Kidney tubule cell (primary cell): ENCODE results near the gene SKIL.
A peak's percentile ranks its signal among the peaks of the same experiment; 100 is the strongest.

Source experiments
- DNase-seq: peaks from one replicate; pipeline ENCODE4 v3.0.0-alpha.2; 2018; ENCODE audit warnings: low spot score

SKIL gene

GRCh38 chr3:170397685-170398084 is 40.2 kb downstream of the SKIL start:
- no peak for DNase-seq

GRCh38 chr3:170405101-170405500 is 47.6 kb downstream of the SKIL start:
- DNase-seq: no peak

GRCh38 chr3:170410428-170411029 is 53.0 kb downstream of the SKIL start:
- peak; percentile 50 for DNase-seq

- no peak for DNase-seq
Measured at GRCh38 chr3:170413291-170413690, 55.8 kb downstream of the SKIL start.

- peak; percentile 71 for DNase-seq
Measured at GRCh38 chr3:170414202-170414663, 56.7 kb downstream of the SKIL start.

GRCh38 chr3:170417090-170417489 is 59.6 kb downstream of the SKIL start:
- no peak for DNase-seq

- peak; percentile 8 for DNase-seq
Measured at GRCh38 chr3:170418422-170419398, 61.2 kb downstream of the SKIL start, which contains the start of gene CLDN11. Gene CLDN11, plus strand, starts transcription at chr3:170418868. Its CDS starts 199 bp downstream, at chr3:170419067.

GRCh38 chr3:170419557-170420087 is 62.1 kb downstream of the SKIL start:
- DNase-seq: no peak

- DNase-seq: no peak
Measured at GRCh38 chr3:170420307-170420821, 62.8 kb downstream of the SKIL start.

- no peak for DNase-seq
Measured at GRCh38 chr3:170421111-170421641, 63.7 kb downstream of the SKIL start.

- no peak for DNase-seq
Measured at GRCh38 chr3:170421758-170422157, 64.2 kb downstream of the SKIL start.

- DNase-seq: no peak
Measured at GRCh38 chr3:170423001-170423615, 65.6 kb downstream of the SKIL start.

GRCh38 chr3:170424879-170425278 is 67.4 kb downstream of the SKIL start:
- DNase-seq: no peak

- DNase-seq: no peak
Measured at GRCh38 chr3:170425491-170426239, 68.2 kb downstream of the SKIL start.

- no peak for DNase-seq
Measured at GRCh38 chr3:170426240-170426797, 68.8 kb downstream of the SKIL start.

GRCh38 chr3:170428095-170428494 is 70.6 kb downstream of the SKIL start:
- no peak for DNase-seq

GRCh38 chr3:170429050-170429449 is 71.5 kb downstream of the SKIL start:
- peak; percentile 74 for DNase-seq

GRCh38 chr3:170431054-170431453 is 73.5 kb downstream of the SKIL start:
- no peak for DNase-seq

GRCh38 chr3:170432416-170432815 is 74.9 kb downstream of the SKIL start:
- no peak for DNase-seq

GRCh38 chr3:170436697-170437096 is 79.2 kb downstream of the SKIL start:
- no peak for DNase-seq

- DNase-seq: no peak
Measured at GRCh38 chr3:170437176-170437575, 79.7 kb downstream of the SKIL start.
